Esophagus muscularis mucosa (tissue), 4 donors: ENCODE results near the gene MSI2. TPM values are rescaled to one million over a fixed set of nuclear protein-coding genes. Genes with fewer than 3 reads are reported as not detected.

Experiments used
- DNase-seq: peaks from one replicate; pipeline ENCODE4 v3.0.0-alpha.2; 2017; ENCODE audit errors: extremely low spot score
- H3K27ac ChIP-seq, 4 donors: fragments of 200-600 bp; sonication (generic); replicated peaks in 1 of 4; 1 replicate in 3 of 4; 2 replicates in 1 of 4; pipeline ENCODE4 v1.5.1; 2016 to 2019; ENCODE audit warnings: mild to moderate bottlenecking in 1 of 4
- H3K27me3 ChIP-seq, 4 donors: fragments of 200-600 bp; sonication (generic); one replicate each; pipeline versions ENCODE4 v1.5.1 to v1.6.0; 2016 to 2019
- H3K36me3 ChIP-seq, 4 donors: fragments of 200-600 bp; sonication (generic); one replicate each; pipeline ENCODE4 v1.5.1; 2016 to 2019
- H3K4me1 ChIP-seq, 4 donors: fragments of 200-600 bp; sonication (generic); one replicate each; pipeline ENCODE4 v1.5.1; 2016 to 2019
- H3K4me3 ChIP-seq, 4 donors: fragments of 200-600 bp; sonication (generic); 1 replicate in 2 of 4; 2 replicates in 2 of 4; pipeline ENCODE4 v1.5.1; 2016 to 2019; ENCODE audit warnings: mild to moderate bottlenecking in 4 of 4, moderate library complexity in 1 of 4
- H3K9me3 ChIP-seq, 4 donors: fragments of 200-600 bp; sonication (generic); 1 replicate in 3 of 4; 2 replicates in 1 of 4; pipeline ENCODE4 v1.5.1; 2016 to 2019
- EP300 ChIP-seq: sonication (generic); formaldehyde crosslinking; IDR thresholded peaks from one replicate; pipeline ENCODE4 v1.6.1; 2017; ENCODE audit warnings: antibody characterized with exemption
- POLR2A ChIP-seq: fragments of 450-650 bp; IDR thresholded peaks from one replicate; pipeline ENCODE4 v1.6.1; 2017; ENCODE audit warnings: antibody characterized with exemption, moderate library complexity, mild to moderate bottlenecking, low read depth
- POLR2AphosphoS5 ChIP-seq, 2 donors: sonication (generic); formaldehyde crosslinking; IDR thresholded peaks; one replicate each; pipeline ENCODE4 v1.6.1; 2017; ENCODE audit warnings: antibody characterized with exemption in 2 of 2
- WGBS: methylation state at CpG from one replicate; pipeline ENCODE4 v1.1.5; 2018; 5-methylcytosine and 5-hydroxymethylcytosine counted together
- intact Hi-C: fragments of 100-400 bp; cut with DNase I; formaldehyde crosslinking; loops from one replicate; pipeline ENCODE4 v1.15.1; 2023
- total RNA-seq, 4 donors: library from RNA; depleted of rRNA; stranded (reverse); fragments of >200 nt; gene quantifications; one replicate each; pipeline versions ENCODE4 v1.1.0 to v1.2.1, GENCODE V29; 2016
- TF ChIP-seq, protein P1 (sequence below), 3 experiments: fragments of 200-600 bp in 2 of 3; fragments of 450-650 bp in 1 of 3; sonication (generic) in 2 of 3; IDR thresholded peaks; one replicate each; pipeline ENCODE4 v1.5.1; 2017 to 2019; ENCODE audit warnings: antibody characterized with exemption in 3 of 3, mild to moderate bottlenecking in 2 of 3, moderate library complexity in 1 of 3

MSI2 gene
- total RNA-seq, 4 donors from 2014 or later: 28.8 to 39.0 (median 29.6) TPM

DNA sequence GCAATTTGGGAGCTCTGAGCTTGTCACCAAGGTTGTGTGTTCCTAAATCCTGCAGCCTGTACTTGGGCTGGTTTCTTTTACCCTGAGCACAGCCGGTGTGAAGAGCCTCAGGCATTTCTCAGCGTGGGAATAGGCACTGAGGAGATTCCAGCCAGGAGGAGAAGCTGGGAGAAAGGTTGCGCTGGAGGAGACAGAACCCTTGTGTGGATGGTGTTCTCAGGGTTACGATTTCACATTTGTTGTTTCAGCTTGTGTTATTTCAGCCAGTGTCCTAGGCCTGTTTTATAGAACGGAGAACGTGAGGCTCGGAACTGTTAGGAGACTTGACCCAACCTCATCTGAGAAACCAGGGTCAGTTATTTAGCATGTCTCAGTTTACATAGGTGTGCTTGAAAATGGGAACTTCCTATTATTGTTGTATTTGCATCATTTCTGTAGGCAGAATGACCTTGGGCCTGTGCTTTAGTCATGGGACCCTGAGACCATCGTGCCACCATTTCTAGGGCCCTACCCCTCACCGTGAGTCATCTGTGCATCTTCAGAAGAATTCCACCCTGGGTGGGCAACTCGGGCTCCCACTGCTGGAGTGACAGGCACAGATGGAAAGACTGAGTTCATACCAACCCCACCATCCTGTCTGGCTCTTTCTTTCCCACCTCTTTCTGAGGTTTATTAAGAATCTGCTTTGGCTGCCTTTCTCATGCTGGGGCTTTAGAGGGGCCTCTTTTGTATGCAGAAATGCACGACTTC is 134.9 kb downstream of the MSI2 start:
- no peak overlapping the region for H3K27ac ChIP-seq
- DNase-seq: no peak
- TF ChIP-seq, protein P1, sequence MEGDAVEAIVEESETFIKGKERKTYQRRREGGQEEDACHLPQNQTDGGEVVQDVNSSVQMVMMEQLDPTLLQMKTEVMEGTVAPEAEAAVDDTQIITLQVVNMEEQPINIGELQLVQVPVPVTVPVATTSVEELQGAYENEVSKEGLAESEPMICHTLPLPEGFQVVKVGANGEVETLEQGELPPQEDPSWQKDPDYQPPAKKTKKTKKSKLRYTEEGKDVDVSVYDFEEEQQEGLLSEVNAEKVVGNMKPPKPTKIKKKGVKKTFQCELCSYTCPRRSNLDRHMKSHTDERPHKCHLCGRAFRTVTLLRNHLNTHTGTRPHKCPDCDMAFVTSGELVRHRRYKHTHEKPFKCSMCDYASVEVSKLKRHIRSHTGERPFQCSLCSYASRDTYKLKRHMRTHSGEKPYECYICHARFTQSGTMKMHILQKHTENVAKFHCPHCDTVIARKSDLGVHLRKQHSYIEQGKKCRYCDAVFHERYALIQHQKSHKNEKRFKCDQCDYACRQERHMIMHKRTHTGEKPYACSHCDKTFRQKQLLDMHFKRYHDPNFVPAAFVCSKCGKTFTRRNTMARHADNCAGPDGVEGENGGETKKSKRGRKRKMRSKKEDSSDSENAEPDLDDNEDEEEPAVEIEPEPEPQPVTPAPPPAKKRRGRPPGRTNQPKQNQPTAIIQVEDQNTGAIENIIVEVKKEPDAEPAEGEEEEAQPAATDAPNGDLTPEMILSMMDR (IDR thresholded peaks at IDR 0.05): no peak
- no peak for TF ChIP-seq POLR2A
- no peak for TF ChIP-seq EP300
- no peak for TF ChIP-seq POLR2AphosphoS5 (IDR thresholded peaks at IDR 0.05)
- intact Hi-C loops: no loop called here
- peaks cover 0 to 34% (median 22%) of the 10 kb centered on the region in 4 donors for H3K9me3 ChIP-seq
- no peaks in the 10 kb centered on the region for H3K36me3 ChIP-seq
- no peak overlapping the region for H3K4me3 ChIP-seq
- WGBS: 90% methylated on average over 10 of the region's 11 CpGs
- no peaks in the 10 kb centered on the region for H3K4me1 ChIP-seq
- H3K27me3 ChIP-seq: no peaks in the 10 kb centered on the region

DNA sequence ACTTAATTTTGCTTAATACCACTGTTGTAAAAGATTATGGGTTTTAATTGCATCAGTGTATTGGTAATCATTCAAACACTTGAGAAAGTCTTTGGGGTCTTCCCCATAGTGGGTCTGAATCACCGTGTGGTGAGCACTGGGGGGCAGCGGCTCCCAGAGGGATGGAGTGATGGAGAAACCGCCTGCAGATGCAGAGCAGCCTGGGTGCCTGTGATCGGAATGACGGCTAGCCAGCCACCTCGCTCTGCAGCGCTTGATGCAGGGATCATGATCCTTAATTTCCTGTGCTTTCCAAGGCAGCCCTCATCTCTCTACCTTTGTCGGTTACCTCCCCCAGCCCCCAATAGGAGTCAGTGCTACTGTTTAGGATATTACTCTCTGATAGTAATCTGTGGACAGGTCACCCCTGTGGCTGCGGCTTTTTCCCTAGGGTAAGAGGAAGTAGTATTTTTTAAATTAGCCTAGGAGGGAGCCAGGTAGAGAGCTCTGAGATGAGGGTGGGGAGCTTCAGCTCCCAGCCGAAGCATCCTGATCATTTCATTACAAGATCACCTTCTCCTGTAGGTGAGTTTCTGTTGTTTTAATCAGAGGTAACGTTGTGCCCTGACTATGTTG is 135.6 kb downstream of the MSI2 start:
- no peaks in the 10 kb centered on the region for H3K36me3 ChIP-seq
- whole genome bisulfite sequencing: 92% methylated on average over 11 of the region's 11 CpGs
- no peak overlapping the region for H3K27ac ChIP-seq
- intact Hi-C loops: no loop called here
- no peak for TF ChIP-seq POLR2A
- TF ChIP-seq POLR2AphosphoS5 (IDR thresholded peaks at IDR 0.05): no peak
- TF ChIP-seq, protein P1 (IDR thresholded peaks at IDR 0.05): no peak
- TF ChIP-seq EP300: no peak
- no peak overlapping the region for H3K4me3 ChIP-seq
- H3K9me3 ChIP-seq: peaks cover 0 to 28% (median 22%) of the 10 kb centered on the region in 4 donors
- DNase-seq: no peak
- H3K27me3 ChIP-seq: no peaks in the 10 kb centered on the region
- H3K4me1 ChIP-seq: no peaks in the 10 kb centered on the region

- WGBS: 98% methylated on average over 6 of the region's 6 CpGs
- no peaks in the 10 kb centered on the region for H3K27me3 ChIP-seq
- intact Hi-C loops: no loop called here
- no peaks in the 10 kb centered on the region for H3K4me1 ChIP-seq
- H3K27ac ChIP-seq: no peak overlapping the region
- H3K9me3 ChIP-seq: peaks cover 0 to 17% (median 11%) of the 10 kb centered on the region in 4 donors
- no peak overlapping the region for H3K4me3 ChIP-seq
- no peak for DNase-seq
- TF ChIP-seq EP300 (no peak), POLR2AphosphoS5 (IDR thresholded peaks at IDR 0.05) (no peak), POLR2A (no peak)
- TF ChIP-seq, protein P1 (IDR thresholded peaks at IDR 0.05): no peak
- H3K36me3 ChIP-seq: no peaks in the 10 kb centered on the region
Observed at GRCh38 chr17:57393368-57393767, 137.0 kb downstream of the MSI2 start.

DNA sequence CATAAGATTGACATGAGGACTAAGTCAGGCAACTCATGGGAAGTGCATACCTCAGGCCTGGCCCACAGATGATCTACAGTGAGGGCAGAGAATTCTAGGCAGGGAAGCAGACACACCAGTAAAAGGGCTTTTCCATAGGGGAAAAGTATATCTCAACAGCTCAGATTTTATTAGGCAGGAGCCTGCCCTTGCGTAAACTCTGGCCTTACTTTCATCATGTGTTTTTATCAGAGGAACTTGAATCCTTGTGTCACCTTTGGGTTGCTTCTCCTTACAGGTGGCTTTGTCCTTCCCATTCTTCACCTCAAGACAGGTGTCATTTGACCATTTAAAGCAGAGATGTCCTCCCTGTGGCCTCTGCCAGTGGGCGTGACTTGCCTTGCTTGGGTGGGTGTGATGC is 138.1 kb downstream of the MSI2 start:
- 96% methylated on average over 2 of the region's 2 CpGs for WGBS
- no peak for DNase-seq
- TF ChIP-seq POLR2A (no peak), POLR2AphosphoS5 (IDR thresholded peaks at IDR 0.05) (no peak), EP300 (no peak)
- TF ChIP-seq, protein P1 (IDR thresholded peaks at IDR 0.05): no peak
- no peaks in the 10 kb centered on the region for H3K36me3 ChIP-seq
- no peak overlapping the region for H3K4me3 ChIP-seq
- H3K9me3 ChIP-seq: peaks cover 0 to 17% (median 11%) of the 10 kb centered on the region in 4 donors
- H3K4me1 ChIP-seq: no peaks in the 10 kb centered on the region
- H3K27ac ChIP-seq: no peak overlapping the region
- intact Hi-C loops: no loop called here
- H3K27me3 ChIP-seq: no peaks in the 10 kb centered on the region
